Left ventricle myocardium inferior (tissue), 1 donor: ENCODE measurements around the gene SLC26A1. TPM values are rescaled to one million over a fixed set of nuclear protein-coding genes. Genes with fewer than 3 reads are reported as not detected.
A peak's percentile ranks its signal among the peaks of the same experiment; 100 is the strongest.

Experiments
- DNase-seq: peaks from one replicate; pipeline ENCODE4 v3.0.0-alpha.2; 2020
- H3K27ac ChIP-seq: fragments of 200-600 bp; replicated peaks from 2 replicates; pipeline ENCODE4 v1.8.0; 2021
- H3K27me3 ChIP-seq: fragments of 200-600 bp; 2 replicates; pipeline ENCODE4 v1.8.0; 2021; ENCODE audit warnings: low read depth
- H3K36me3 ChIP-seq: fragments of 200-600 bp; 2 replicates; pipeline ENCODE4 v1.8.0; 2021
- H3K4me1 ChIP-seq: fragments of 200-600 bp; 2 replicates; pipeline ENCODE4 v1.8.0; 2021
- H3K4me3 ChIP-seq: fragments of 200-600 bp; 2 replicates; pipeline ENCODE4 v1.8.0; 2021; ENCODE audit warnings: mild to moderate bottlenecking, moderate library complexity
- H3K9me3 ChIP-seq: fragments of 200-600 bp; replicated peaks from 2 replicates; pipeline ENCODE4 v1.8.0; 2021
- CTCF ChIP-seq: fragments of 200-600 bp; IDR thresholded peaks from 2 replicates; pipeline ENCODE4 v1.8.0; 2021; ENCODE audit warnings: antibody characterized with exemption, mild to moderate bottlenecking, borderline replicate concordance
- intact Hi-C: fragments of 100-400 bp; cut with micrococcal nuclease; formaldehyde crosslinking; loops from one replicate; pipeline ENCODE4 v1.11.0; 2022
- total RNA-seq: library from RNA; stranded (reverse); fragmentation: NEBNext Ultra II Directional; extraction: Animal tissue kit (Norgen Biotek cat#: 25700); gene quantifications from one replicate; pipeline ENCODE4 v1.2.1, GENCODE V29; 2021
- donor health status: DM: no; HTN: yes; CAD: no; lungs with severe emphysema.

SLC26A1 gene
- total RNA-seq, 1 donor from 2014 or later: not detected

GRCh38 chr4:1010395-1011021 lies 17.3 kb upstream of the SLC26A1 start:
- H3K27me3 ChIP-seq: peaks cover 34% of the 10 kb centered on the region
- no peak for TF ChIP-seq CTCF
- H3K27ac ChIP-seq: peak overlapping the region; percentile 47
- peaks cover 30% of the 10 kb centered on the region for H3K4me1 ChIP-seq
- H3K9me3 ChIP-seq: no peaks in the 10 kb centered on the region
- H3K36me3 ChIP-seq: no peaks in the 10 kb centered on the region
- peak overlapping the region; percentile 68 for H3K4me3 ChIP-seq
- intact Hi-C loops: no loop called here
- peak; percentile 69 for DNase-seq

DNA sequence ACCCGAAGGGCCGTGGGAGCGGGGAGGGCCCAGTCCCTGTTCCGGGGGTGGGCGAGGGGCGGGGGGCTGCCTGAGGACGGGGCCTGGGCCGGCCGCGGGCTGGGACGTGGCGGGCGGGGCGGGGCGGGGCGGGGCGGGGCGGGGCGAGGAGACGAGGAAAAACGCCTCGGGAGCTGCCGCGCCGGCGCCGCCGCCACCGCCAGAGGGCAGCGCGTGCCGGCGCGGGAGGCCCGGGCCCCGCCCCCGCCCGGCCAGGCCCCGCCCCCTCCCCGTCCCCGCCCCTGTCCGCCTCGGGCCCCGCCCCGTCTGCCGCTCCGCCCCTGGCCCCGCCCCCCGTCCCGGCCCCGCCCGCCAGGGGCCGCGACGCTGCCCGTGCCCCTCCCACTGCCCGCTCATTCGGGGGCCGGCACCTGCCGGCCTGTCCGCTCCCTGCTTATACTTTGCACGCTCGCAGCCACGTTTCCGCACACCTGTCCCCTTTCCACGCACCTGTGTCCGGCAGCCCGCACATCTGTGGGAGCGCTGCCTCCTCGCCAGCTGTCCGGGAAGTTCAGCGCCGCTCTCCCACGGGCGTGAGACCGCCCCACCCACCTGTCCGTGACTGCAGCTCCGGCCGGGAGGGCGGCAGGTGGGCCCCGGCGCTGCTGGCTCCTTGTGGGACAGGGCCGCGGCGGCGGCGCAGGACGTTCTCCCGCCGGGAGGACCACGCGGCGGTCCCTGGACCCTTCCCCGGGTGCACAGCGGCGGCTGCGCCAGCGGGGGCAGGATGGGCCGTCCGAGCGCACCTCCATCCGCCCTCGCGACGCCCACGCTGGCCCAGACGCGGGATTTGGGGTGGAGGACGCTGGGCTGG lies 16.6 kb upstream of the SLC26A1 start:
- TF ChIP-seq CTCF: no peak
- Histone ChIP-seq H3K4me3 (peak overlapping the region; percentile 68), H3K36me3 (no peaks in the 10 kb centered on the region), H3K9me3 (no peaks in the 10 kb centered on the region), H3K27ac (peak overlapping the region; percentile 47), H3K4me1 (peaks cover 38% of the 10 kb centered on the region), H3K27me3 (peaks cover 41% of the 10 kb centered on the region)
- intact Hi-C loops: no loop called here
- DNase-seq: peak; percentile 69

DNA sequence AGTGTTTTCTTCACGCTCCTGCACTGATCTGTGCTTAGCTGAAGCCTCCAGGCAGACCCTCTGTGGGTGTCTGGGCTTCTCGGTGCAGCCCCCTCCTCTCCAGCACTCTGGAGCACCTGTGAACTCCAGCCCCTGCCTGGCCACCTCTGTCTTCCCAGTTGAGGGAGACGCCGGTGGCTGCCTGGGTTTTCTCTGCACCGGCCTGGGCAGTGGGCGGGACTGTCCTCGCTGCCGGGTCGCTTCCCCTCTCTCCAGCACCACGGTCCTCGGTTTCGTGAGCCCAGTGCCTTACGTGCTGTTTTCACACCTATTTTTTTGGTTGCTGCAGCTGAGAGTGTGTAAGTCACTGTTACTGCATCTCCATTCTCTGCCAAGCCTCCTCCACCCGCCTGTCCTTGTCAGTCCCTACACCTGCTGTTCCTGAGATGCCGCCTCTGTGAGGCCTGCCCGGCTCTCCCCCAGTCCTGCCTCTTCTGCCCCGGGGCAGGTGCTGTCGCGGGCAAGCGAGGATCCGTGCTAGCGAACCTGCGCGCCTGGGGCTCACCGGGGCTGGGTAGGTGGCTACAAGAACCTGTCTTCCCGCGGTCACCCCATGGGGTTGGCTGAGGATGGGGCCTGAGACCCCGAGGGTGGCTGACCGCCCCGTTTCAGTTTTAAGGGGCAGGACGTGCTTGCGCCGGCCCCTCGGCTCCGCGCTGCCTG lies 15.8 kb upstream of the SLC26A1 start:
- TF ChIP-seq CTCF: no peak
- Histone ChIP-seq H3K36me3 (no peaks in the 10 kb centered on the region), H3K27ac (no peak overlapping the region), H3K27me3 (peaks cover 49% of the 10 kb centered on the region), H3K4me3 (peak overlapping the region; percentile 68), H3K4me1 (peaks cover 43% of the 10 kb centered on the region), H3K9me3 (no peaks in the 10 kb centered on the region)
- intact Hi-C loops: no loop called here
- DNase-seq: no peak

GRCh38 chr4:1006856-1007255 lies 13.7 kb upstream of the SLC26A1 start:
- Histone ChIP-seq H3K27me3 (peaks cover 70% of the 10 kb centered on the region), H3K27ac (no peak overlapping the region), H3K4me3 (no peak overlapping the region), H3K36me3 (no peaks in the 10 kb centered on the region), H3K9me3 (no peaks in the 10 kb centered on the region), H3K4me1 (peaks cover 56% of the 10 kb centered on the region)
- intact Hi-C loops: no loop called here
- no peak for DNase-seq
- TF ChIP-seq CTCF: no peak

GRCh38 chr4:1004557-1005485 lies 11.6 kb upstream of the SLC26A1 start:
- Histone ChIP-seq H3K9me3 (no peaks in the 10 kb centered on the region), H3K27me3 (peaks cover 91% of the 10 kb centered on the region), H3K4me1 (peaks cover 45% of the 10 kb centered on the region), H3K36me3 (no peaks in the 10 kb centered on the region), H3K4me3 (no peak overlapping the region), H3K27ac (no peak overlapping the region)
- intact Hi-C loops: no loop called here
- no peak for TF ChIP-seq CTCF
- peak; percentile 43 for DNase-seq
